PFSK-1 (cell line): ENCODE measurements around the gene UNC5B.

Experiments
- FOXP2 ChIP-seq: optimal IDR thresholded peaks from 2 replicates; pipeline ENCODE3; 2011; ENCODE audit warnings: borderline replicate concordance, control low read depth, inconsistent platforms; ENCODE audit not compliant: insufficient read depth; ENCODE audit errors: extremely low read length, extremely low read depth
- POLR2AphosphoS5 ChIP-seq: IDR thresholded peaks from 2 replicates; pipeline ENCODE4 v1.6.1; 2012; ENCODE audit warnings: low read depth, mild to moderate bottlenecking, control low read depth, low read length, moderate library complexity
- SIN3A ChIP-seq: IDR thresholded peaks from 2 replicates; pipeline ENCODE4 v1.6.1; 2012; ENCODE audit warnings: mild to moderate bottlenecking, low read length, moderate library complexity, borderline replicate concordance; ENCODE audit not compliant: insufficient read depth
- TAF1 ChIP-seq: IDR thresholded peaks from 2 replicates; pipeline ENCODE4 v1.6.1; 2012; ENCODE audit warnings: low read length, control low read depth, borderline replicate concordance; ENCODE audit not compliant: insufficient read depth
- TF ChIP-seq, protein P1 (sequence below), 2 experiments: IDR thresholded peaks; 2 replicates each; pipeline versions ENCODE4 v1.6.1 to v1.8.0; 2011 to 2012; ENCODE audit warnings: low read depth in 2 of 2, low read length in 2 of 2, control low read depth in 1 of 2, inconsistent platforms in 1 of 2, mild to moderate bottlenecking in 1 of 2, moderate library complexity in 1 of 2; ENCODE audit not compliant: insufficient read depth in 1 of 2

Gene UNC5B

DNA sequence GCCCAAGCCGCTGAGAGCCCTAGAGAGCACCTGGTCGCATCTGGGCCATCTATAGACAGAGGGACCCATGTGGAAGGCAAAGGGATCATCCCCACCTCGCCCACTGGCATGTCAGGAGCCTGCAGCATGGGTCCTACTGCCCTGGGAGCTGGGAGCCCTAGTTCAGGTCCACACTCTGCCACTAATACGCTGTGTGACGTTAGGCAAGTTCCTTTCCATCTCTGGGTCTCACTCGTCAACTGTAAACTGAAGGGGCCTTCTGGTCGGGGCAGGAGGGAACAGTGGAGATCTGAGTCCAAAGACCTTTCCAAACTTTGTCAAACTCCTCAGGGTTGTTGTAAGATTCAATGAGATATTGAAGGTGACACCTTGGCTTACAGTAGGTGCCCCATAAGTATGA is 23.4 kb downstream of the UNC5B start:
- TF ChIP-seq SIN3A: no peak
- no peak for TF ChIP-seq FOXP2
- no peak for TF ChIP-seq POLR2AphosphoS5
- TF ChIP-seq TAF1: no peak
- TF ChIP-seq, protein P1, sequence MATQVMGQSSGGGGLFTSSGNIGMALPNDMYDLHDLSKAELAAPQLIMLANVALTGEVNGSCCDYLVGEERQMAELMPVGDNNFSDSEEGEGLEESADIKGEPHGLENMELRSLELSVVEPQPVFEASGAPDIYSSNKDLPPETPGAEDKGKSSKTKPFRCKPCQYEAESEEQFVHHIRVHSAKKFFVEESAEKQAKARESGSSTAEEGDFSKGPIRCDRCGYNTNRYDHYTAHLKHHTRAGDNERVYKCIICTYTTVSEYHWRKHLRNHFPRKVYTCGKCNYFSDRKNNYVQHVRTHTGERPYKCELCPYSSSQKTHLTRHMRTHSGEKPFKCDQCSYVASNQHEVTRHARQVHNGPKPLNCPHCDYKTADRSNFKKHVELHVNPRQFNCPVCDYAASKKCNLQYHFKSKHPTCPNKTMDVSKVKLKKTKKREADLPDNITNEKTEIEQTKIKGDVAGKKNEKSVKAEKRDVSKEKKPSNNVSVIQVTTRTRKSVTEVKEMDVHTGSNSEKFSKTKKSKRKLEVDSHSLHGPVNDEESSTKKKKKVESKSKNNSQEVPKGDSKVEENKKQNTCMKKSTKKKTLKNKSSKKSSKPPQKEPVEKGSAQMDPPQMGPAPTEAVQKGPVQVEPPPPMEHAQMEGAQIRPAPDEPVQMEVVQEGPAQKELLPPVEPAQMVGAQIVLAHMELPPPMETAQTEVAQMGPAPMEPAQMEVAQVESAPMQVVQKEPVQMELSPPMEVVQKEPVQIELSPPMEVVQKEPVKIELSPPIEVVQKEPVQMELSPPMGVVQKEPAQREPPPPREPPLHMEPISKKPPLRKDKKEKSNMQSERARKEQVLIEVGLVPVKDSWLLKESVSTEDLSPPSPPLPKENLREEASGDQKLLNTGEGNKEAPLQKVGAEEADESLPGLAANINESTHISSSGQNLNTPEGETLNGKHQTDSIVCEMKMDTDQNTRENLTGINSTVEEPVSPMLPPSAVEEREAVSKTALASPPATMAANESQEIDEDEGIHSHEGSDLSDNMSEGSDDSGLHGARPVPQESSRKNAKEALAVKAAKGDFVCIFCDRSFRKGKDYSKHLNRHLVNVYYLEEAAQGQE (IDR thresholded peaks at IDR 0.05; ENCODE audit: insufficient read depth in 1 of 2, low read depth in 2 of 2, low read length in 2 of 2): no peak

DNA sequence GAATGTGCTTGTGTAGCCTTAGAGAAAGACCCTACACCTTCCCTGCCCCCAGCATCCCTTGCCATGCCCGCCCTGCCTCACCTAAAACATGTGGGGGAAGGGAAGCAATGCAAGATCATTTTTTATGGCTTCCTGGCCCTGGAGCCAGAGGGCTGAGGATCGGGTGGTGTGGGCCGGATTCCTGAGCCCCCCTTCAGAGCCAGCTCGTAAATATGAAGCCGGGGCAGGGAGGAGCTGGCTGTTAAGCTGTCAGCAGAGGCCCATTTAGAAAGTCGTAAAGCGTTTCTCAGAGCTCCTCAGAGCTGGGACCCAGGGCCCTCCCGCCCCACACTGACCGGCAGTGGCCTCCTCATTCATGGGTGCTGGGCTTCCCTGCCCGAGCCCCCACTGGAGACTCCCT is 23.9 kb downstream of the UNC5B start:
- TF ChIP-seq TAF1 (no peak), SIN3A (no peak), POLR2AphosphoS5 (no peak), FOXP2 (no peak)
- TF ChIP-seq, protein P1 (IDR thresholded peaks at IDR 0.05; ENCODE audit: insufficient read depth in 1 of 2, low read depth in 2 of 2, low read length in 2 of 2): no peak

DNA sequence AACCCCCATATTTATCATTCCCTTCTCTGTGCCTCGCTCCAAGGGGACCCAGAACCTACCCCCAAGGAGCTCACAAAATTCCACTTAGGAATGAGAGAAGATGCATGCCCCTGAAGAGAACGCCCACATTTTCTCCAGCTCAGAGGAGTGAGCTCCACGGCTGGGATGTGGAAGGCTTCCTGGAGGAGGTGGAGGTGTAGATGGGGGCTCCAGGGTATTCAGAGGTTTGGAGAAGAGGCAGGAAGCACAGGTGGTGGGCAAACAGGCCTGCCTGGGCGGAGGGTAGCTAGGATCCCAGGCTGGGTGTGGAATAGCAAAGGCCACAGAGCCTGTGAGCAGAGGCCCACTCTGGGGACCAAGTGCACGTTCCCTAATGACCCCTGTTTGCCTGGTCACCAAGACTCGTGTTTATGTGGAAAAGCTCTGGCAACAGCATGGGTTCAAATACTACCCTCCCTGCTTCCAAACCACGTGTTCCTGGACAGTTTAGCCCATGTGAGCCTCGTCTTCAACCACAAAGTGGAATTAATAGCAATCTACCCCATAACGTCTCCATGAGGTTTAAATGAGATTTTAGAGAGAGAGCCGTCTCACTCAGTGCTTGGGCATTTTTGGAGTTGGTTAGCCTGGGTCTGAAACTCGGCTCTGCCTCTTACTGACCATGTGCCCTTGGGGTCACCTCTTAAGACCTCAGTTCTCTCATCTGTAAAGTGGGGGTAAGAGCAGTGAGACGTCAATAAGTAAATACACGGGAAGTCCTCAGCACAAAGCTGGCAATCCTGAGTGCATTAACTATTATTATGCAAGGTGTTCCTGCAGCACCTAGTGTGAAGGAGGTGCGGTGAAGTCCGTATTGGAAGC is 24.7 kb downstream of the UNC5B start:
- TF ChIP-seq POLR2AphosphoS5 (no peak), SIN3A (no peak)

DNA sequence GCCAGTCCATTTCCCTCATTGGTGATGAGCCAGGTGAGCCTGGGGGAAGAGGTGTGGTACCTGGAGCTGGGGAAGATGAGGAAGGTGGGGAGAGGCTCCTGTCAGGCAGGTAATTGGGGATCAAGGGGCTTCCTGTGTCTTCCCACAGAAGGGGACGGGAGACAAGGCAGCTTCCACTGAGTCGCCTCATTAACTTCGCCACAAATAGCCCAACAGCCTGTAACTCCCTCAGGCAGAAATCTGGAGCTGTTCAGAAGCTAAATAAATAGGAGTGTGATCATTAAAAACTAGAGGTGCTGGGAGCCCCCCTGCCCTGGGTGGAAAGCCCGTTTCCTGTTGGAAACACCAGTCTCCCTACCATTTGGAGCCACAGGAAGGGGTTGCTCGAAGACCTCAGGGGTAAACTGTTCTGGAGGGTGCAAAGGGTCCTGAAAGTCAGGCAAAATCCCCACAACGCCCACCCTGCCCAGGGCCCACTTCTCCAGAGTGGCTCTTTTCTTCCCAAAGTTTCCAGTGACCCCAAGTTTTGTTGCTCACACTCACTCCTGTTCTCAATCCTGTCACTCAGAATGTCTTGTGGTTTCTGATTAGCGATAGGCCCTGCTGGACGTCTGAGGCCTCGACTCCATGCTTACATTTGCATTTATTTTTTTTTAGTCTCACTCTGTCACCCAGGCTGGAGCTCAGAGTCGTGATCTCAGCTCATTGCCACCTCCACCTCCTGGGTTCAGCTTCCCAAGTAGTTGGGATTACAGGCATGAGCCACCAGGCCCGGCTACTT is 25.7 kb downstream of the UNC5B start:
- TF ChIP-seq POLR2AphosphoS5 (no peak), TAF1 (no peak), SIN3A (no peak), FOXP2 (no peak)
- TF ChIP-seq, protein P1 (IDR thresholded peaks at IDR 0.05; ENCODE audit: insufficient read depth in 1 of 2, low read depth in 2 of 2, low read length in 2 of 2): no peak

DNA sequence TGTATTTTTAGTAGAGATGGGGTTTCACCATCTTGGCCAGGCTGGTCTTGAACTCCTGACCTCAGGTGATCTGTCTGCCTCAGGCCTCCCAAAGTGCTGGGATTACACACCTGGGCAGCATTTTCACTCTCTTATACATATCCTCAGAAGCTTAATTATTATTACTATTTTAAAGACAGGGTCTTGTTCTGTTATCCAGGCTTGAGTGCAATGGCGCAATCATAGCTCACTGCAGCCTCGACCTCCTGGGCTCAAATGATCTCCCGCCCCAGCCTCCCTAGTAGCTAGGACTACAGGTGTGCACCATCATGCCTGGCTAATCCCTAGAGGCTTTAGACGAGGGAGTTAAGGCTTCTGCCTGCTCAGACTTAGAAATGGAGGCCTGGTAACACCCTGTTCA is 26.3 kb downstream of the UNC5B start:
- TF ChIP-seq, protein P1 (IDR thresholded peaks at IDR 0.05; ENCODE audit: insufficient read depth in 1 of 2, low read depth in 2 of 2, low read length in 2 of 2): no peak
- TF ChIP-seq FOXP2 (no peak), SIN3A (no peak), TAF1 (no peak), POLR2AphosphoS5 (no peak)
